ENCODE results near the gene PARP6. TPM values are rescaled to one million over a fixed set of nuclear protein-coding genes. Genes with fewer than 3 reads are reported as not detected.

PARP6 gene
- total RNA-seq, 4 donors from 2014 or later = 51.3 to 84.0 (median 64.8) TPM

- TF ChIP-seq CTCF (IDR thresholded peaks at IDR 0.05; ENCODE audit: low read depth) = no peak
These were observed 23.1 kb downstream of the PARP6 start for GRCh38 chr15:72249142-72249810.

- TF ChIP-seq CTCF (IDR thresholded peaks at IDR 0.05; ENCODE audit: low read depth) = no peak
These were observed 23.8 kb downstream of the PARP6 start for GRCh38 chr15:72248514-72248913.

GRCh38 chr15:72242775-72243370 lies 29.5 kb downstream of the PARP6 start:
- no peak for TF ChIP-seq CTCF (IDR thresholded peaks at IDR 0.05; ENCODE audit: low read depth)

- no peak for TF ChIP-seq CTCF (IDR thresholded peaks at IDR 0.05; ENCODE audit: low read depth)
These were observed 32.7 kb downstream of the PARP6 start for GRCh38 chr15:72239652-72240051.

GRCh38 chr15:72238586-72238985 lies 33.8 kb downstream of the PARP6 start:
- TF ChIP-seq CTCF (IDR thresholded peaks at IDR 0.05; ENCODE audit: low read depth) = no peak

GRCh38 chr15:72237853-72238224 lies 34.5 kb downstream of the PARP6 start:
- no peak for TF ChIP-seq CTCF (IDR thresholded peaks at IDR 0.05; ENCODE audit: low read depth)

GRCh38 chr15:72237029-72237852 lies 35.1 kb downstream of the PARP6 start:
- no peak for TF ChIP-seq CTCF (IDR thresholded peaks at IDR 0.05; ENCODE audit: low read depth)

All from subcutaneous adipose tissue (tissue), 4 donors.